Measurements from ENCODE around the gene HIP1. TPM values are rescaled to one million over a fixed set of nuclear protein-coding genes. Genes with fewer than 3 reads are reported as not detected.

The HIP1 gene
- total RNA-seq: 7.1 and 8.5 TPM in 2 replicates

GRCh38 chr7:75738604-75738974 lies at the start of gene HIP1:
HIP1 (minus strand) TSS chr7:75738941; CDS start chr7:75738920, 21 bp downstream.

GRCh38 chr7:75772081-75773077 lies 33.6 kb upstream of the HIP1 start, which contains the start of gene CCL26:
CCL26 (minus strand) TSS chr7:75772211; CDS start chr7:75772176, 35 bp downstream.

GRCh38 chr7:75492020-75492419 lies 246.7 kb downstream of the HIP1 start, which contains the start of gene SPDYE5:
SPDYE5 (plus strand) TSS chr7:75492320; CDS start chr7:75494048, 1,728 bp downstream.

GRCh38 chr7:75485979-75486643 lies 252.6 kb downstream of the HIP1 start, which contains the start of gene POM121C:
POM121C (minus strand) TSS chr7:75486299; CDS start chr7:75441496, 44,803 bp downstream.

Other genes starting within 250 kb of the HIP1 start
- gene SPDYE5, start 246.6 kb downstream of the HIP1 start, total RNA-seq: not detected in 2 replicates
- 1.5 TPM in 1 of 2 replicates, not detected in the other for gene CCL26, start 33.3 kb upstream of the HIP1 start, total RNA-seq
- gene CCL24, start 74.9 kb upstream of the HIP1 start, total RNA-seq: not detected in 2 replicates
- gene RHBDD2, start 140.1 kb upstream of the HIP1 start, total RNA-seq: 13.3 and 14.5 TPM in 2 replicates
- 57.6 and 91.3 TPM in 2 replicates for gene POR, start 176.2 kb upstream of the HIP1 start, total RNA-seq